IPS-11a (cell line): Measurements from ENCODE around the gene TSC22D2.
"Not testable (repeated sequence)": the region's sequence is repeated elsewhere in the genome, so short reads cannot be mapped to it uniquely, and the experiment has no call there.

Experiments used
- H3K4me3 ChIP-seq: one replicate; pipeline ENCODE4 v1.5.1; 2013; ENCODE audit warnings: low read depth, low read length, control low read depth

Gene TSC22D2

GRCh38 chr3:150446470-150446977 lies 38.4 kb downstream of the TSC22D2 start:
- H3K4me3 ChIP-seq, result no peak overlapping the region

GRCh38 chr3:150447084-150447483 lies 39.0 kb downstream of the TSC22D2 start:
- H3K4me3 ChIP-seq, result no peak overlapping the region

- no peak overlapping the region for H3K4me3 ChIP-seq
Observed at GRCh38 chr3:150447631-150448465, 39.8 kb downstream of the TSC22D2 start.

GRCh38 chr3:150449169-150449721 lies 41.1 kb downstream of the TSC22D2 start:
- no peak overlapping the region for H3K4me3 ChIP-seq

GRCh38 chr3:150450916-150451315 lies 42.8 kb downstream of the TSC22D2 start:
- H3K4me3 ChIP-seq, result no peak overlapping the region

GRCh38 chr3:150451329-150452048 lies 43.4 kb downstream of the TSC22D2 start:
- H3K4me3 ChIP-seq, result no peak overlapping the region

- no peak overlapping the region for H3K4me3 ChIP-seq
Observed at GRCh38 chr3:150453353-150453752, 45.3 kb downstream of the TSC22D2 start.

GRCh38 chr3:150454085-150454484 lies 46.0 kb downstream of the TSC22D2 start:
- H3K4me3 ChIP-seq, result no peak overlapping the region

- no peak overlapping the region for H3K4me3 ChIP-seq
Observed at GRCh38 chr3:150454622-150455021, 46.5 kb downstream of the TSC22D2 start.

- H3K4me3 ChIP-seq, result no peak overlapping the region
Observed at GRCh38 chr3:150455341-150455740, 47.2 kb downstream of the TSC22D2 start.

GRCh38 chr3:150458001-150458400 lies 49.9 kb downstream of the TSC22D2 start:
- H3K4me3 ChIP-seq, result no peak overlapping the region

- no peak overlapping the region for H3K4me3 ChIP-seq
Observed at GRCh38 chr3:150460484-150460883, 52.4 kb downstream of the TSC22D2 start.

- H3K4me3 ChIP-seq, result no peak overlapping the region
Observed at GRCh38 chr3:150461399-150461798, 53.3 kb downstream of the TSC22D2 start.

- H3K4me3 ChIP-seq, result no peak overlapping the region
Observed at GRCh38 chr3:150462108-150462507, 54.0 kb downstream of the TSC22D2 start.

- H3K4me3 ChIP-seq, result no peak overlapping the region
Observed at GRCh38 chr3:150464684-150465083, 56.6 kb downstream of the TSC22D2 start.

GRCh38 chr3:150467381-150467780 lies 59.3 kb downstream of the TSC22D2 start:
- H3K4me3 ChIP-seq, result no peak overlapping the region

GRCh38 chr3:150469031-150469930 lies 61.2 kb downstream of the TSC22D2 start:
- no peak overlapping the region for H3K4me3 ChIP-seq

GRCh38 chr3:150469931-150470740 lies 62.0 kb downstream of the TSC22D2 start:
- no peak overlapping the region for H3K4me3 ChIP-seq

GRCh38 chr3:150472421-150472820 lies 64.3 kb downstream of the TSC22D2 start:
- H3K4me3 ChIP-seq, result no peak overlapping the region

GRCh38 chr3:150473161-150473560 lies 65.1 kb downstream of the TSC22D2 start:
- H3K4me3 ChIP-seq, result not testable (repeated sequence)
